Gastrocnemius medialis (tissue), 4 donors: ENCODE measurements around the gene RPP30. TPM values are rescaled to one million over a fixed set of nuclear protein-coding genes. Genes with fewer than 3 reads are reported as not detected.

ENCODE experiments used
- ATAC-seq, 2 donors: fragments of 150-250 bp; one replicate each; pipeline ENCODE4 v1.9.1; 2016
- DNase-seq, 2 donors: peaks; one replicate each; pipeline ENCODE4 v3.0.0-alpha.2; 2019
- H3K27ac ChIP-seq, 4 donors: fragments of 200-600 bp; sonication (generic); 1 replicate in 1 of 4; 2 replicates in 3 of 4; pipeline ENCODE4 v1.5.1; 2016 to 2018; ENCODE audit warnings: mild to moderate bottlenecking in 2 of 4, moderate library complexity in 1 of 4
- H3K27me3 ChIP-seq, 3 donors: fragments of 200-600 bp; sonication (generic) in 2 of 3; 1 replicate in 1 of 3; 2 replicates in 2 of 3; pipeline versions ENCODE4 v1.5.1 to v1.6.0; 2016 to 2019; ENCODE audit warnings: mild to moderate bottlenecking in 1 of 3, moderate library complexity in 1 of 3
- H3K36me3 ChIP-seq, 2 donors: fragments of 200-600 bp; sonication (generic) in 1 of 2; one replicate each; pipeline ENCODE4 v1.5.1; 2017 to 2018
- H3K4me1 ChIP-seq, 2 donors: fragments of 200-600 bp; sonication (generic) in 1 of 2; one replicate each; pipeline ENCODE4 v1.5.1; 2016 to 2017; ENCODE audit warnings: mild to moderate bottlenecking in 2 of 2
- H3K4me3 ChIP-seq, 4 donors: fragments of 200-600 bp; sonication (generic) in 3 of 4; 1 replicate in 1 of 4; 2 replicates in 3 of 4; pipeline ENCODE4 v1.5.1; 2016 to 2019; ENCODE audit warnings: mild to moderate bottlenecking in 2 of 4
- H3K9me3 ChIP-seq, 3 donors: fragments of 200-600 bp; sonication (generic) in 2 of 3; 1 replicate in 1 of 3; 2 replicates in 2 of 3; pipeline ENCODE4 v1.5.1; 2016 to 2019
- POLR2A ChIP-seq, 2 donors: fragments of 450-650 bp; IDR thresholded peaks; one replicate each; pipeline ENCODE4 v1.6.1; 2017; ENCODE audit warnings: antibody characterized with exemption in 2 of 2, mild to moderate bottlenecking in 2 of 2, moderate library complexity in 2 of 2
- in situ Hi-C, 4 donors: fragments of 200-750 bp; cut with MboI; loops; one replicate each; pipeline versions ENCODE4 v1.15.0 to v1.8.0; 2017; ENCODE audit warnings: low sequenced_read_pairs in 4 of 4
- intact Hi-C: fragments of 100-400 bp; cut with DNase I; formaldehyde crosslinking; loops from one replicate; pipeline ENCODE4 v1.15.1; 2023; ENCODE audit warnings: low total_unique reads
- total RNA-seq, 4 donors: library from RNA; depleted of rRNA; stranded (reverse); fragments of >200 nt; gene quantifications; one replicate each; pipeline versions ENCODE4 v1.1.0 to v1.2.3, GENCODE V29; 2016
- TF ChIP-seq, protein P1 (sequence below), 5 experiments: fragments of 450-650 bp in 3 of 5; fragments of 200-600 bp in 2 of 5; sonication (generic) in 2 of 5; IDR thresholded peaks in 4 of 5; conservative IDR thresholded peaks in 1 of 5; 1 replicate in 4 of 5; 2 replicates in 1 of 5; pipeline ENCODE4 v1.5.1; 2016 to 2019; ENCODE audit warnings: antibody characterized with exemption in 5 of 5, mild to moderate bottlenecking in 3 of 5, moderate library complexity in 3 of 5

The RPP30 gene
- total RNA-seq, 4 donors from 2014 or later = 20.4 to 44.9 (median 31.3) TPM

DNA sequence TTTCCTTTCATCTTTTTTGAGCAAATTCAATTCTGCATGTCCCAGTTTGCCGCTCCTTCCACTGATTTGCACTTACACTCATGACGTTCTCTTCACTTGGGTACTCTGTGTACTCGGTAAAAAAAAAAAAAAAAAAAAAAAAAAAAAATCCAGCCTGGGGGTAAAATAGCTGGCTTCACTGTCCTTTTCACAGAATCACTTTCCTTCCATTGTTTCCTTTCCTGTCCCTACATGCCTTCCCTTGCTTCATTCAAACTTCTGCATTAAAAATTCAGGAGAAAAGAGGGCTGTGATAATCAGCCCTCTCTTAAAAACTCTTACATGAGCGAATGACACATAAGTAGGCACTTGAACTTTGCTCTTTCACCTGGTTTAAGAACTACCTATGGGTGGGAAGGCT, 40.4 kb downstream of the RPP30 start:
- no peak for DNase-seq
- no peaks in the 10 kb centered on the region for H3K9me3 ChIP-seq
- H3K4me3 ChIP-seq = no peak overlapping the region
- in situ Hi-C loops (loop anchor here (5.0 to 10.0 kb wide), 5 partner anchors 53 to 343 kb away; no protein-coding TSS in a partner anchor), intact Hi-C loops (no loop called here)
- ATAC-seq = no peak
- no peaks in the 10 kb centered on the region for H3K4me1 ChIP-seq
- H3K27me3 ChIP-seq = no peaks in the 10 kb centered on the region
- H3K36me3 ChIP-seq = peaks cover 0 to 3% of the 10 kb centered on the region in 2 donors
- H3K27ac ChIP-seq = peak overlapping the region in 3 of 4 donors; percentile 27 to 70 (median 56)
- TF ChIP-seq, protein P1, sequence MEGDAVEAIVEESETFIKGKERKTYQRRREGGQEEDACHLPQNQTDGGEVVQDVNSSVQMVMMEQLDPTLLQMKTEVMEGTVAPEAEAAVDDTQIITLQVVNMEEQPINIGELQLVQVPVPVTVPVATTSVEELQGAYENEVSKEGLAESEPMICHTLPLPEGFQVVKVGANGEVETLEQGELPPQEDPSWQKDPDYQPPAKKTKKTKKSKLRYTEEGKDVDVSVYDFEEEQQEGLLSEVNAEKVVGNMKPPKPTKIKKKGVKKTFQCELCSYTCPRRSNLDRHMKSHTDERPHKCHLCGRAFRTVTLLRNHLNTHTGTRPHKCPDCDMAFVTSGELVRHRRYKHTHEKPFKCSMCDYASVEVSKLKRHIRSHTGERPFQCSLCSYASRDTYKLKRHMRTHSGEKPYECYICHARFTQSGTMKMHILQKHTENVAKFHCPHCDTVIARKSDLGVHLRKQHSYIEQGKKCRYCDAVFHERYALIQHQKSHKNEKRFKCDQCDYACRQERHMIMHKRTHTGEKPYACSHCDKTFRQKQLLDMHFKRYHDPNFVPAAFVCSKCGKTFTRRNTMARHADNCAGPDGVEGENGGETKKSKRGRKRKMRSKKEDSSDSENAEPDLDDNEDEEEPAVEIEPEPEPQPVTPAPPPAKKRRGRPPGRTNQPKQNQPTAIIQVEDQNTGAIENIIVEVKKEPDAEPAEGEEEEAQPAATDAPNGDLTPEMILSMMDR (IDR thresholded peaks at IDR 0.05 in 4 of 5, conservative IDR thresholded peaks at IDR 0.05 in 1 of 5) = no peak
- TF ChIP-seq POLR2A (IDR thresholded peaks at IDR 0.05) = no peak

DNA sequence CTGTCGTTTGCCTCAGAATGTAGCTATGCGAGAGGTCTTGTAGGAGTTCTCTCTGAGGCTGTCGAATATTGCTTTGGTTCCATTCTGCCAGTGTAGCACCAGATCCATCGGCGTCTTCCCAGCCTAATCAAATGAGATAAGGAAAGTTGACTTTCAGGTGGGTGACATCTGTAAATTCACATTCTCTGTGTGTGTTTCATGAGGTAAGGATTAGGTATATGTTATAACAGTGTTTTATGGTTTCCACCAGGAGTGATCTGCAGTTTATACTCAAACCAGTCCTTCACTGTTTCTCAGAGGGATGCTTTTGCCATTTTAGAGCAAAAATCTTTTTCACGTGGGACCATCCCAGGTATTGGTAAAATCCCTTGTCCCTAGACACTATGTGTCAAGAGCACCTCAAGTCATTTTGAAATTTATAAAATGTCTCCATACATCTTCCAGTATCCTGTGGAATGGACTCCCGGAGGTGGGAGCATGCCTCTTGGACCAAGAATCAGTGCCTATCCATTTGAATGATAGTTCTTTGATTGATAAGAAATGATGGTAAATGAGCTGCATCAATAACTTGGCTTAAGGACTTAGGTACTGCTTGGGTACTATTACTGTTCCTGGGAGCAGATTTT, 41.2 kb downstream of the RPP30 start:
- no peaks in the 10 kb centered on the region for H3K27me3 ChIP-seq
- no peaks in the 10 kb centered on the region for H3K4me1 ChIP-seq
- in situ Hi-C loops (loop anchor here (5.0 to 10.0 kb wide), 5 partner anchors 52 to 342 kb away; no protein-coding TSS in a partner anchor), intact Hi-C loops (no loop called here)
- H3K4me3 ChIP-seq = no peak overlapping the region
- H3K9me3 ChIP-seq = no peaks in the 10 kb centered on the region
- ATAC-seq (no peak), DNase-seq (no peak)
- H3K36me3 ChIP-seq = peaks cover 0 to 7% of the 10 kb centered on the region in 2 donors
- TF ChIP-seq POLR2A (IDR thresholded peaks at IDR 0.05) = no peak
- TF ChIP-seq, protein P1 (IDR thresholded peaks at IDR 0.05 in 4 of 5, conservative IDR thresholded peaks at IDR 0.05 in 1 of 5) = no peak
- H3K27ac ChIP-seq = peak overlapping the region in 1 of 4 donors; percentile 70

DNA sequence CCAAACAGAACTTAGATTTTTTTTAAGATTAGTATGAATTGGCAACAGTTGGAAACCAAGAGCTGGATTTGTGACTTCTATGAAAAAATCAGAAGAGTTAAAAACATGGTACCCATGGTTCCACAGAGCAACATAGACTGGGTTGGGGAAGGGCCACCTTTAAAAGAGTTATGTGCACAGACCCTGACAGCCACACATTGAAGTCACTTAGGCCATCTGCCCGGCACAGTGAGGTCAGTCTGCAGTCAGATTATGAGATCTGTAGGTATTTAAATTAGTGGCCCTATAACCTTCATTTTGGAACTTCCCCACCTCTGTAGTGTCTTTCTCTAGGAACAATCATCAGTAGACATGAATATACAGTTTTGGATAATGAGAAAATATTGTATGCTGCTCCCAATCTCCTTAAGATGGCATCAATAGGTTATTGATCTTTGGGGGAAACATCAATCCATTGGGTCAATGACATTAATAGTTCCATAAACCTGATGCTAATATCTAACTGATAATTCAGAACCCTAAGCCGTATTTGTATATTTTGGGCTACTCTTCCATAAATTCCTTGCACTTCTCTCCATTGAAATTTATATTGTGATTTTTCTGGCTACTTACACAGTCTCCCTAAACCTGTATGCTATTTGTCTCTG, 42.1 kb downstream of the RPP30 start:
- Histone ChIP-seq H3K27ac (peak overlapping the region in 1 of 4 donors; percentile 70), H3K4me3 (no peak overlapping the region), H3K9me3 (no peaks in the 10 kb centered on the region), H3K36me3 (peaks cover 0 to 7% of the 10 kb centered on the region in 2 donors), H3K27me3 (no peaks in the 10 kb centered on the region), H3K4me1 (peaks cover 0 to 8% of the 10 kb centered on the region in 2 donors)
- in situ Hi-C loops (loop anchor here (5.0 to 10.0 kb wide), 5 partner anchors 51 to 341 kb away; no protein-coding TSS in a partner anchor), intact Hi-C loops (no loop called here)
- no peak for ATAC-seq
- no peak for DNase-seq
- TF ChIP-seq, protein P1 (IDR thresholded peaks at IDR 0.05 in 4 of 5, conservative IDR thresholded peaks at IDR 0.05 in 1 of 5) = no peak
- no peak for TF ChIP-seq POLR2A (IDR thresholded peaks at IDR 0.05)

DNA sequence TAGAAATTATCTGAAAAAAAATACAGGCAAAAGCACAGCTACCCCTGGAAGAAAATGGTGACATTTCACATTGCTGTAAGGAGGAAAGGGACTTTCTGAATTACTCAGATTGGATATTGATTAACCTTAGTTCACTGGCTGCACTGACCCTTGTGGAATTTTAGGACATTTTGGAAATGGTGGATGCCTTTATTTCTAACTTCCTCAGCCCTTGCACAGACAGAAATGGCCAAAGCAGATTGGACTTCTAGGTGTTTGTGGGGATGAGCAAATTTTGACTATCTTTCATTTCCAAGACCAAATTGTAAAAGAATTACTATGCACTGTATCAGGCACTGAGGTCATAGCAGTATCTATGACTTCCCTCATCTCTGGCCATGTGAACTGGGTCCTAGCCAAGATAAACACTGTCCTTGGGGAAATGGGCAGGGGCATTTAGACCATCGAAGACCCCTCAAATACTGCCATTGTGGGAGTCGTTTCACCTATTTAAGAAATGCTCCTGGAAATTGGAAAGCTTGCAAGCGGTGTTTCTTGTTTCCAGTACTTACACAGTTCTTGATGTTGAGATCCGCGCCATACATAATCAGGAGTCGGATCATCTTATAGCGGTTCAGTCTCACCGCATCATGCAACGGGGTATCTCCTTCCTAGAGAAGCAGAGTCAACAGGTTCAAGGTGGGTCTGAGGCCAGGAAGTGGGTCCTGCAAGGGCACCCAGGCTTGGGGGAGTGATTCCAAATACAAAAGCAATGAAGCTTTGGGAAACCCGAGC, 43.4 kb downstream of the RPP30 start:
- intact Hi-C loops (no loop called here), in situ Hi-C loops (loop anchor here (5.0 to 10.0 kb wide), 6 partner anchors 50 to 340 kb away; no protein-coding TSS in a partner anchor)
- no peaks in the 10 kb centered on the region for H3K9me3 ChIP-seq
- peak overlapping the region in 1 of 4 donors; percentile 18 for H3K27ac ChIP-seq
- no peak for ATAC-seq
- peaks cover 10 to 19% of the 10 kb centered on the region in 2 donors for H3K4me1 ChIP-seq
- DNase-seq = no peak
- no peak for TF ChIP-seq POLR2A (IDR thresholded peaks at IDR 0.05)
- TF ChIP-seq, protein P1 (IDR thresholded peaks at IDR 0.05 in 4 of 5, conservative IDR thresholded peaks at IDR 0.05 in 1 of 5) = no peak
- H3K4me3 ChIP-seq = no peak overlapping the region
- H3K27me3 ChIP-seq = no peaks in the 10 kb centered on the region
- H3K36me3 ChIP-seq = peaks cover 0 to 7% of the 10 kb centered on the region in 2 donors
